ENCODE measurements around the gene TLCD3A. TPM values are rescaled to one million over a fixed set of nuclear protein-coding genes. Genes with fewer than 3 reads are reported as not detected.

The TLCD3A gene
- total and polyA plus RNA-seq, 9 of the 15 experiments (the other 6 are each of a cell fraction or from before 2014, with no cell fraction given), result 1.3 to 13.5 (median 7.3) TPM

DNA sequence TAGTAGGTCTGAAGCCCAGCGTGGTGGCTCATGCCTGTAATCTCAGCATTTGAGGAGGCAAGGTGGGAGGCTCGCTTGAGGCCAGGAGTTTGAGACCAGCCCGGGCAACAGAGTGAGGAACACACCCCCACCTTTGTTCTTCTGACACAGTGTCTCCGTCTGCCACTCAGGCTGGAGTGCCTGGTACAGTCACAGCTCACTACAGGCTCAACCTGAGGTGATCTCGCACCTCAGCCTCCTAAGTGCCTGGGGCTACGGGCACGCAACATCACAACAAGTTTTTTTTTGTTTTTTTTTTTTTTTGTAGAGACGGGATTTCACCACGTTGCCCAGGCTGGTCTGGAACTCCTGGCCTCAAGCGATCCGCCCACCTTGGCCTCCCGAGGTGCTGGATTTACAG is 6.7 kb upstream of the TLCD3A start (continued):
- TF ChIP-seq, protein P1, sequence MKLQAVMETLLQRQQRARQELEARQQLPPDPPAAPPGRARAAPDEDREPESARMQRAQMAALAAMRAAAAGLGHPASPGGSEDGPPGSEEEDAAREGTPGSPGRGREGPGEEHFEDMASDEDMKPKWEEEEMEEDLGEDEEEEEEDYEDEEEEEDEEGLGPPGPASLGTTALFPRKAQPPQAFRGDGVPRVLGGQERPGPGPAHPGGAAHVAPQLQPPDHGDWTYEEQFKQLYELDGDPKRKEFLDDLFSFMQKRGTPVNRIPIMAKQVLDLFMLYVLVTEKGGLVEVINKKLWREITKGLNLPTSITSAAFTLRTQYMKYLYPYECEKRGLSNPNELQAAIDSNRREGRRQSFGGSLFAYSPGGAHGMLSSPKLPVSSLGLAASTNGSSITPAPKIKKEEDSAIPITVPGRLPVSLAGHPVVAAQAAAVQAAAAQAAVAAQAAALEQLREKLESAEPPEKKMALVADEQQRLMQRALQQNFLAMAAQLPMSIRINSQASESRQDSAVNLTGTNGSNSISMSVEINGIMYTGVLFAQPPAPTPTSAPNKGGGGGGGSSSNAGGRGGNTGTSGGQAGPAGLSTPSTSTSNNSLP (IDR thresholded peaks at IDR 0.05; ENCODE audit: borderline replicate concordance, low read depth, low read length), result no peak
- no peak for TF ChIP-seq PHB (CRISPR knock-in tag; IDR thresholded peaks at IDR 0.05)

DNA sequence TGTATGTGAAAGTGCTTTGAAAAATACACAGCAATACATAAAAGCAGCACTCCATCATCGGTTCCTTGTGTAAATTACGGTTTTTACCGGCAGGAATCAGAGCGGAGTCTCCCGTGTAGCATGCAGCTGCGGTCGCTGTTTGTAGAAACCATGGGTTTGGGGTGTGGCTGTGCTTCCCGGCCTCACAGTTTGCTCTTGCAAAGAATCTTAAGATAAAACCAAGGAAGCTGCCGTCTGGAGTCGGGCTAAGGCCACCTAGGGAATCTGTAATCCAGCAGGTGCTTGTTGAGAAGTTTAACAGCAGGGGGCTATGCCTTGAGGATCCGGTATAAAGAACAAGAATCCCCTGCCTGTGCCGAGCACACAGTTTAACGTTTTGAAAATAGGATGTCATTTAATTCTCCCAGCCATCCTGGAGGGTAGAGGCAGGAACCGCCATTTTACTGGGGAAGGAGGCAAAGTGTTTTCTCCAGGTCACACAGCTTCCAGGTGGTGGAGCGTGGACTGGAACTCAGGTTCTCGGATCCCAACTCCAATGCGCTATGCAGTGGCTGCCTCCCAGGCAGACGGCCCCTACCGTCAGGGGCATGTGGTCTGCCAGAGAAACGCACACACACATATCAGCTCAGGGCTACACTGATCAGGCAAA is 6.0 kb upstream of the TLCD3A start:
- Histone ChIP-seq H3K4me3 (no peak overlapping the region), H3K9me3 (replicated peaks; ENCODE audit: control insufficient read depth, insufficient read depth, low read depth, low read length) (no peaks in the 10 kb centered on the region), H3K27me3 (ENCODE audit: control insufficient read depth in 2 of 2, insufficient read depth in 2 of 2, low read length in 2 of 2) (no peaks in the 10 kb centered on the region), H3K4me2 (ENCODE audit: insufficient read depth, low read length) (no peak overlapping the region), H3K36me3 (ENCODE audit: control insufficient read depth, insufficient read depth, low read length) (no peaks in the 10 kb centered on the region), H3K27ac (ENCODE audit: extremely low read depth, low read depth, low read length) (no peak overlapping the region), H3K79me2 (ENCODE audit: control insufficient read depth, insufficient read depth, low read length) (no peaks in the 10 kb centered on the region), H3K9me1 (ENCODE audit: control insufficient read depth, insufficient read depth, low read length) (no peaks in the 10 kb centered on the region), H2AFZ (ENCODE audit: low read depth, low read length) (no peak overlapping the region), H3K4me1 (replicated peaks in 1 of 2; ENCODE audit: control insufficient read depth in 2 of 2, insufficient read depth in 2 of 2, low read length in 2 of 2) (no peaks in the 10 kb centered on the region; a peak in 3 of 5 replicates), H3K9ac (ENCODE audit: insufficient read depth in 1 of 2, low read depth in 2 of 2, low read length in 2 of 2) (no peak overlapping the region), H4K20me1 (replicated peaks; ENCODE audit: control insufficient read depth, insufficient read depth, low read length) (no peaks in the 10 kb centered on the region)
- intact Hi-C loops (cut with micrococcal nuclease), result no loop called here
- no TSS peak for BruUV-seq (replicated peaks)
- ChIA-PET CTCF (ENCODE audit: low intra/inter-chr PET ratio) (no interaction called here), POLR2A (interaction anchor here (0.6 kb wide), 1 partner anchor 22 kb away, joined by 3 read pairs; no protein-coding TSS in a partner anchor)
- ATAC-seq (no peak), FAIRE-seq (no peak), DNase-seq (ENCODE audit: extremely low read depth in 1 of 4, low spot score in 3 of 4) (no peak)
- in situ Hi-C loops (cut with MboI), result no loop called here
- WGBS (ENCODE audit: insufficient coverage, low coverage, missing lambda C conversion rate), result 30% methylated on average over 19 of the region's 20 CpGs
- TF ChIP-seq ZNF766 (CRISPR knock-in tag; conservative IDR thresholded peaks at IDR 0.05) (no peak), ASH1L (IDR thresholded peaks at IDR 0.05; ENCODE audit: borderline replicate concordance, low read depth, partially characterized antibody) (no peak)

Measured in K562 (cell line).